Measurements from ENCODE around the gene KLC4.
"Not testable (repeated sequence)": the region's sequence is repeated elsewhere in the genome, so short reads cannot be mapped to it uniquely, and the experiment has no call there.

KLC4 gene

DNA sequence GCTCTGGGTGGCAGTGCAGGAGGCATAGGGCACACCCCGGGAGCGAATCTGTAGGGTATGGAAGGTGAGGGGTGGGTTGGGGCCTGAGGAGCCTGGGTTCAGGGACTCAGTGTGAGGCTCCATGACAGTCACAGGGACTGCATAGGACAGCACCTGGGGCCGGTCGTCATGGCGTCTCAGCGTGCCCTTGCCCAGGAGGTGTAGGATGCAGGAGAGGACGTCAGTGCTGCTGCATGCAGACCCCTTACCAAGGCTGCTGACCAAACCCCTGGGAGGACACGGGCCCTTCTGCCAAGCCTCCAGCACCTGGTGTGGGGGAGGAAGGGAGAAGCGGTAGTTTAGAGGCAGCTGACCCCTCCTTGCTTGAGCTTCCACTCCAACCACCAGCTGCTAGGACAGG is 21.7 kb upstream of the KLC4 start:
- Histone ChIP-seq H3K36me3 (ENCODE audit: control insufficient read depth, low read depth, low read length) (peaks cover 24% of the 10 kb centered on the region), H3K4me3 (ENCODE audit: low read length) (no peak overlapping the region), H3K9me3 (ENCODE audit: control insufficient read depth, low read depth, low read length) (no peaks in the 10 kb centered on the region), H3K4me1 (ENCODE audit: control insufficient read depth, low read depth, low read length) (no peaks in the 10 kb centered on the region), H3K9ac (ENCODE audit: low read length) (no peak overlapping the region), H3K27ac (ENCODE audit: low read length) (no peak overlapping the region), H3K27me3 (ENCODE audit: control insufficient read depth, insufficient read depth, low read length) (no peaks in the 10 kb centered on the region)

DNA sequence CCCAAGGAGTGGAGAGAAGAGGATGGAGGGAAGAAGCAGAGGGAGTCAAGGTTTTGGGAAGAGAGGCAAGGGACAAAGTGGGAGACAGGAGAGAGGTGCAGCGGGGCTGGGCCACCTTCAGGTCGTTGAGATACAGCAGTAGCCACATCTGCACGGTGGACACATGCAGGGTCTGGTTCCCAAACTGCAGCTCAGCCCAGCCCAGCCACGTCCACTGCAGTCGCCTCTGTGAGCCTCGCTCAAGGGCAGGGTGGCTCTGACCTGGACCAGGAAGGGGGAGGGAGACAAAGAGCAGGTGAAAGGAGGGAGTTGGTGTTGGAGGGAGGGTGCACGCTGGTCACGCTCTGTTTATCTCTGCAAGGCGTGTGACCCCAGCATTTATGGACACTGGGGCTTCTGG is 20.7 kb upstream of the KLC4 start:
- peaks cover 32% of the 10 kb centered on the region for H3K36me3 ChIP-seq (ENCODE audit: control insufficient read depth, low read depth, low read length)
- H3K27ac ChIP-seq (ENCODE audit: low read length): no peak overlapping the region
- no peaks in the 10 kb centered on the region for H3K9me3 ChIP-seq (ENCODE audit: control insufficient read depth, low read depth, low read length)
- H3K27me3 ChIP-seq (ENCODE audit: control insufficient read depth, insufficient read depth, low read length): no peaks in the 10 kb centered on the region
- no peak overlapping the region for H3K9ac ChIP-seq (ENCODE audit: low read length)
- no peaks in the 10 kb centered on the region for H3K4me1 ChIP-seq (ENCODE audit: control insufficient read depth, low read depth, low read length)
- no peak overlapping the region for H3K4me3 ChIP-seq (ENCODE audit: low read length)

DNA sequence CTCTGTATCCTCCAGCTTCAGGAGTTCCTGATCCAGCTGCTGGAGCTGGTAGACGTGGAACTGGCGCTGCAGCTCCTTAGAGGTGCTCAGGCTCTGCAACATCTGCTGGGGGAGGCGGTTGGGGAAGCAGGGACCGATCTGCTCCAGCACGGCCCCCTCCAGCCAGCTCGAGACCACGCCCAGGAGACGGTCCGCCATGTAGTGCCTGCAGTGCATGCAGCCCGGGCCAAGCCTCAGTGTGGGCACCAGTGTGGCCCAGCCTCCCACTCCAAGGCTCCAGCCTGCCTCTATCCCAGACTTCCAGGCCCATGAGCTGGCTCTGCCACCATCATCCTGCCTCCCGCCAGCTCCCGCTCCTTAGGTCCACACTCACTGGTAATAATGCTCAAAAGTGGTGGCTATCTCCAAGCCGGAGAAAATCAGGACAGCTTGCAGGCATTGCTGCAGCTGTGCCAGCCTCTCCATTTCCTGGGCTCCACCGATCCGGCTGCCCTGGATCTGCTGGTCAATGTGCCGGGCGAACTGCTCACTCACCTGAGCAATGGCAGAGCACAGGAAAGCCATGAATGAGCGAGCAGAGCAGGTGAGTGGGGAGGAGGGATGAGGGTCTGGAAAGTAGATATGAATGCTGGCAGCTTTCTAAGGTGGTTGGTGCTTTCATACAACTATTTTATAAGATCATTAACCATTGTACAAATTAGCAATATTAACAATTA is 18.7 kb upstream of the KLC4 start:
- no peak overlapping the region for H3K9ac ChIP-seq (ENCODE audit: low read length)
- no peaks in the 10 kb centered on the region for H3K4me1 ChIP-seq (ENCODE audit: control insufficient read depth, low read depth, low read length)
- H3K27ac ChIP-seq (ENCODE audit: low read length): no peak overlapping the region
- H3K4me3 ChIP-seq (ENCODE audit: low read length): no peak overlapping the region
- H3K36me3 ChIP-seq (ENCODE audit: control insufficient read depth, low read depth, low read length): peaks cover 32% of the 10 kb centered on the region
- H3K27me3 ChIP-seq (ENCODE audit: control insufficient read depth, insufficient read depth, low read length): no peaks in the 10 kb centered on the region
- H3K9me3 ChIP-seq (ENCODE audit: control insufficient read depth, low read depth, low read length): no peaks in the 10 kb centered on the region

DNA sequence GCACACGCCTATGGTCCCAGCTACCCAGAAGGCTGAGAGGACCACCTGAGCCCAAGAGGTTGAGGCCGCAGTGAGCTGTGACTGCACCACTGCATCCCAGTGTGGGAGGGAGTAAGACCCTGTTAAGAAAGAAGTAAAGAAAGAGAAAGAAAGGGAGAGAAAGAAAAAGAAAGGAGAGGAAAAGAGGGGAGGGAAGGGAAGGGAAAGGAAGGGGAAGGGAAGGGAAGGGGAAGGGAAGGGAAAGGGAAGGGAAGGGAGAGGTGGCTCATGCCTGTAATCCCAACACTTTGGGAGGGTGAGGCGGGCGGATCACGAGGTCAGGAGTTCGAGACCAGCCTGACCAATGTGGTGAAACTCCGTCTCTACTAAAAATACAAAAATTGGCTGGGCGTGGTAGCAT is 18.0 kb upstream of the KLC4 start:
- H3K36me3 ChIP-seq (ENCODE audit: control insufficient read depth, low read depth, low read length): peaks cover 32% of the 10 kb centered on the region
- not testable (repeated sequence) for H3K9ac ChIP-seq (ENCODE audit: low read length)

DNA sequence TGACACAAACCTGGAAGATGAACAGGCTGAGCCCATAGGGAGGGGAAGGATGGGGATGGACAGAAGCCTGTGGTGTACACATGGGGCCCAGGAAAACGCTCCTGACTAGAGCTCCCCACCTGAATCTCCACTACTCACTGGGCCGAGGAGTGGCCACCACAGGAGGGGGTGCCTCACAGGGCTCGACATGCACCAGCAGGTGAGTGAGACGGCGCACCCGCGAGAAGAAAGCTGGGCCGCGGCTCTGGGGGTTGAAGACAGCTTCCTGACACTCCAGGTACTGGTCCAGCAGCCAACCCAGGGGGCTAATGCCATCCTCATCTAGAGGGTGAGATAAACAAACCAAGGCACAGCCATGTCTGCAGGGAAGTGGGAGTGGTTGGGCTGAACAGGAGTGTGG is 16.1 kb upstream of the KLC4 start:
- Histone ChIP-seq H3K27me3 (ENCODE audit: control insufficient read depth, insufficient read depth, low read length) (no peaks in the 10 kb centered on the region), H3K9ac (ENCODE audit: low read length) (no peak overlapping the region), H3K4me3 (ENCODE audit: low read length) (no peak overlapping the region), H3K9me3 (ENCODE audit: control insufficient read depth, low read depth, low read length) (no peaks in the 10 kb centered on the region), H3K4me1 (ENCODE audit: control insufficient read depth, low read depth, low read length) (no peaks in the 10 kb centered on the region), H3K36me3 (ENCODE audit: control insufficient read depth, low read depth, low read length) (peaks cover 26% of the 10 kb centered on the region), H3K27ac (ENCODE audit: low read length) (no peak overlapping the region)

More for the DNA sequence above, 18.0 kb upstream of the KLC4 start:
- H3K27me3 ChIP-seq (ENCODE audit: control insufficient read depth, insufficient read depth, low read length); H3K4me1 ChIP-seq (ENCODE audit: control insufficient read depth, low read depth, low read length); H3K27ac ChIP-seq (ENCODE audit: low read length); H3K4me3 ChIP-seq (ENCODE audit: low read length); H3K9me3 ChIP-seq (ENCODE audit: control insufficient read depth, low read depth, low read length): not testable (repeated sequence)

DNA sequence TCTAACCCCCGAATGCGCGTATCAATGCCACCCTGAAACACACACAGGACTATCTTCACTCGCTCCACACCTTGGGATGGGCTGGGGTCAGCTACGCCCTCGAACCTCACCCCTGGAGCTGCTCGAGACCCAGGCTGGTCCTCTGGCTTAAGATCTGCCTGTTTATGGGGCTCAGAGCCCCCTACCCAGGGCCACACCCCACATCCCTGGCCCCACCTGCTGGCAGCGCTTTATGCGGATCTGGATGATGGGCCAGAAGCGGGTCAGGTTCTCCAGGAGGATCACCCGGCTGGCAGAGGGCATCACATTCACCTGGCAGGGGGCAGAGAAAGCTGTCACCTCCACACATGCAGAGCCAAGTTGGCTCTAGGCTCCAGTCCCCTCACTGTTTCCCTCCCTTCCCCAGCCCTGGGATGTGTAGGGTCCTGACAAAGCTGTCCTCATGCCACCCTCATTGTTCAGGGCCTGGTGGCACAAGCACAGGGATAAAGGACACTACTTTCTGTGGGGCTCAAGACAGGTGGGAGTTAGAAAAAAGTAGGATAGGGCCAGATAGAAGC is 14.0 kb upstream of the KLC4 start:
- Histone ChIP-seq H3K4me3 (ENCODE audit: low read length) (no peak overlapping the region), H3K9me3 (ENCODE audit: control insufficient read depth, low read depth, low read length) (no peaks in the 10 kb centered on the region), H3K27me3 (ENCODE audit: control insufficient read depth, insufficient read depth, low read length) (no peaks in the 10 kb centered on the region), H3K4me1 (ENCODE audit: control insufficient read depth, low read depth, low read length) (no peaks in the 10 kb centered on the region), H3K27ac (ENCODE audit: low read length) (no peak overlapping the region), H3K36me3 (ENCODE audit: control insufficient read depth, low read depth, low read length) (peaks cover 28% of the 10 kb centered on the region), H3K9ac (ENCODE audit: low read length) (no peak overlapping the region)

DNA sequence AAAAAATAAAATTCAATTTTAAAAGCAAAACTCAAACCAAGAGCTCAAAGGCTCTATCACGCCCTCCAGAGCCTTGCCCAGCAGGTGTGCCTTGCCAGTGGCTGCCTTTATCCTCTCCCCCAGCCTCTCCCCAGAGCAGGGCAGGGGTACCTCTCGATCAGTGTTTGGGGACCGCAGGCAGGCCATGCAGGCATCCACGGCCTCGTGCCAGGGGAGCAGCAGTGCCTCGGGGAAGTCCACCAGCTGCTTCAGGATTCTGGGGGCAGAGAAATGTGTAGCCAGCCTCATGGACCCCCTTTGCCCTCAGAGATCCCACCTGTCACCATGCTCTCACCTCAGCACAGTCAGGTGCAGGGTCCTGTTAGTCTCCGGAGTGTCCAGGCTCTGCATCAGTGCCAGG is 11.4 kb upstream of the KLC4 start:
- Histone ChIP-seq H3K4me1 (ENCODE audit: control insufficient read depth, low read depth, low read length) (peaks cover 2% of the 10 kb centered on the region), H3K9me3 (ENCODE audit: control insufficient read depth, low read depth, low read length) (no peaks in the 10 kb centered on the region), H3K4me3 (ENCODE audit: low read length) (no peak overlapping the region), H3K9ac (ENCODE audit: low read length) (no peak overlapping the region), H3K36me3 (ENCODE audit: control insufficient read depth, low read depth, low read length) (peaks cover 19% of the 10 kb centered on the region), H3K27ac (ENCODE audit: low read length) (no peak overlapping the region), H3K27me3 (ENCODE audit: control insufficient read depth, insufficient read depth, low read length) (no peaks in the 10 kb centered on the region)

DNA sequence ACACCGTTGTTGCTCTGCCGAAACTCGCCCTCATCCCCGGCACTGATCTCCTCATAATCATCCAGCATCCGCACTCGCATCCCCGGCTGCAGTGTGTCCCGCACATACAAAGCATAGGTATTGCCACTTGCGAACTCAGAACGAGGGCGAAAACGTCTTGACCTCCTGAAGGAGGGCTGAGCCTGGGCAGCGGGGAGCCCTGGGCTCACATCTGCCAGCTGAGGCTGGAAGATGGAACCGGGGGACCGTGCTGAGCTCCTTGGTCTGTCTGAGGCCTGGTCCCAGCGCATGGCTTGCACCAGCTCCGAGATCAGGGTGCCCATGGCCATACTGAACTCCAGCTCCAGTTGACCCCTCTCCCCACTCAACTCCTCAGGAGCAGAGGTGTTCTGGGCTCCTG is 8.4 kb upstream of the KLC4 start:
- Histone ChIP-seq H3K27me3 (ENCODE audit: control insufficient read depth, insufficient read depth, low read length) (no peaks in the 10 kb centered on the region), H3K36me3 (ENCODE audit: control insufficient read depth, low read depth, low read length) (peaks cover 17% of the 10 kb centered on the region), H3K9me3 (ENCODE audit: control insufficient read depth, low read depth, low read length) (no peaks in the 10 kb centered on the region), H3K27ac (ENCODE audit: low read length) (no peak overlapping the region), H3K9ac (ENCODE audit: low read length) (no peak overlapping the region), H3K4me1 (ENCODE audit: control insufficient read depth, low read depth, low read length) (peaks cover 8% of the 10 kb centered on the region), H3K4me3 (ENCODE audit: low read length) (no peak overlapping the region)

DNA sequence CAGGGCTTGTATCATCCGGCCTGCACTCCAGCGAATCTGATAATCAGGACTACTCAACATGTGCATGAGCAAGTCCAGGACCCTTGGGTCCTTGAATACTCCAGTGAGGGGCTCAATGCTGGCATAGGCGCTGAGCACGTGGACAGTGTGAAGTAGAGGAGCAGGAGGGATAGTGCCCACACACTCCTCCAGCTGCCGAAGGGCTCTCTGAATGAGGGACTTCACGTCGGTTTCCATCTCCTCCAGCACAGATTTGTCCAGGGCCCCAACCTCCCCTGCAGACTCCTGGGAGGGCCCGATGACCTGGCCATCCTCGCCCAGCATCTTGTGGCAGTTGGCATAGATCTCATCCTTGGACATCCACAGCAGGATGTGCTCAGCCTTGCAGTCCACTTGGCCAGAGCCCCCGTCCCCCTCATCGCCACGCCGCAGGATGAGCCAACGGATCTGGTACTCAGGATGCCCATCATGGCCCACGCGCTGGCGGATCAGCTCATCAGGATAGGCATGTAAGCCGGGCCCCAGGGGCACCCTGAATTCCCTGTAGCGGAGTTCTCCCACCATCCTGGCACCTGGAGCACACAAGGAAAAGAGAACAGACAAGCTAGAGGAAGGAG is 7.1 kb upstream of the KLC4 start:
- Histone ChIP-seq H3K9me3 (ENCODE audit: control insufficient read depth, low read depth, low read length) (no peaks in the 10 kb centered on the region), H3K4me3 (ENCODE audit: low read length) (no peak overlapping the region), H3K27me3 (ENCODE audit: control insufficient read depth, insufficient read depth, low read length) (no peaks in the 10 kb centered on the region), H3K27ac (ENCODE audit: low read length) (no peak overlapping the region), H3K9ac (ENCODE audit: low read length) (peak overlapping the region; percentile 90), H3K36me3 (ENCODE audit: control insufficient read depth, low read depth, low read length) (peaks cover 14% of the 10 kb centered on the region), H3K4me1 (ENCODE audit: control insufficient read depth, low read depth, low read length) (peaks cover 8% of the 10 kb centered on the region)

DNA sequence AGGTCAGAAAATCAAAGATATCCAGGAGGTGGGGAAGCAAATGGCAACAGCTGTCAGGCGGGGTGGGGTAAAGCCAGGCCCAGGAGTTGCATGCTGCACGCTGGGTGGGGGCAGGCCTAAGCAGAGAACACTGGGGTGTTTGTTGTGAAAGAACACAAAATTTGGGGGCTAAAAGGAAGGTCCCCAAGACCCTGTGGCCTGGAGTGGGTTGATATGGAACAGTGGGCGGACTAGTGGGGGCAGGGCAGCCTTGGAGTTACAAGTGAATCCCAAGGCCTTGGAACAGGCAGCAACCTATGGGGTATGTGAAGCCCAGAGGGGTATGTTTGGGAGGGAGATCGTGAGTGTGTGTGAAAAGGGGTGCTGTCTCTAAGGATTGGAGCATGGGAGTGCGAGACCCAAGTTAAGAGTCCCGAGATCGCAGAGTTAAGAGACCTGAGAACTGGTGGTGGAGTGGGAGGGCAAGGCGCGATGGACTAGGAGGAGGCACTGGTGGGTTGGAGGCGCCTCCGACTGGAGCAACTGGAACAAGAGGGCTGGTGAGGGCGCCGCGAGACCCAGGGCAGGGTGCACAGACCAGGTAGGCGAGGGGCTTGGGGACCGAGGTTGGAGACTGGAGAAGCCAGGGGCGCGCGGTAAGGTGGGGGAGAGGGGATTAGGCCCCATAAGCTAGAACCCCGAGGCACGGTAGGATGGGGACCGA is 6.4 kb upstream of the KLC4 start:
- Histone ChIP-seq H3K9me3 (ENCODE audit: control insufficient read depth, low read depth, low read length) (no peaks in the 10 kb centered on the region), H3K4me1 (ENCODE audit: control insufficient read depth, low read depth, low read length) (peaks cover 8% of the 10 kb centered on the region), H3K9ac (ENCODE audit: low read length) (peak overlapping the region; percentile 90), H3K27ac (ENCODE audit: low read length) (peak overlapping the region; percentile 63), H3K27me3 (ENCODE audit: control insufficient read depth, insufficient read depth, low read length) (no peaks in the 10 kb centered on the region), H3K4me3 (ENCODE audit: low read length) (peak overlapping the region; percentile 79), H3K36me3 (ENCODE audit: control insufficient read depth, low read depth, low read length) (peaks cover 14% of the 10 kb centered on the region)

DNA sequence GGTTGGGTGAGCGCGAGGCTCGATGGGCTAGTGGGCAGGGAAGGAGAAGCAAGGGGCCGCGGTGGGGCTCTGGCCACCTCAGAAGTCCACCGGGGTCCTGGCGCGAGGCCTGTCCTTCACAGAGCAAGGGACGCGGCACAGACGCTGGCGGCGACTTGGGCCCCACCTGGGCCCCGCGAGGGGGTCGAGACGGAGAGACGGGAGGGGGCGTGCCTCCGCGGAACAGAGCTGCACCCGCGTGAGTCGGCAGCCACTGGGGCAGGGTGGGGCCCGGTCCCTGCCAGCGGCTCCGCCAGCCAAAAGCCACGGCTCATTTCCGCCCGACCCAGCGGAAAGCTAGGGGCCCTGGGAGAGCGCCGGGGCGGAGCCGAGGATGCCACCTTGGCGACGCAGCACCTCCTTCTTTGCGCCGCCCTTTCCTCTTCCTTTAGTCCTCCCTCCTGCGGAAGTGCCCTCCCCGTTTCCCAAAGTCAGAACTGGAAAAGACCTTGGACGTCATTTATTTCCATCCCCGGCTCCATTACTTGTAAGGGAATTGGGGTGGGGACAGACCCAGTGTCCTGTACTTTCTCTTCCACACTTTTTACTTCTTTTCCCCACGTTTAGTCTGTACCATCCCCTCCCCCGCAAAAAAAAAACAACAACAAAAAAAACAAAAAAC is 5.8 kb upstream of the KLC4 start, which contains the start of gene CUL7:
CUL7 (minus strand) TSS at position 307 of the 661 bp plus-strand sequence. CDS start 1,063 bp downstream, outside the sequence.
- Histone ChIP-seq H3K36me3 (ENCODE audit: control insufficient read depth, low read depth, low read length) (peaks cover 14% of the 10 kb centered on the region), H3K9ac (ENCODE audit: low read length) (peak within 1 kb of the TSS; percentile 90), H3K4me3 (ENCODE audit: low read length) (peak within 1 kb of the TSS; percentile 79), H3K4me1 (ENCODE audit: control insufficient read depth, low read depth, low read length) (peaks cover 12% of the 10 kb centered on the region), H3K9me3 (ENCODE audit: control insufficient read depth, low read depth, low read length) (no peaks in the 10 kb centered on the region), H3K27ac (ENCODE audit: low read length) (peak within 1 kb of the TSS; percentile 63), H3K27me3 (ENCODE audit: control insufficient read depth, insufficient read depth, low read length) (no peaks in the 10 kb centered on the region)
